RWPE2 (cell line): ENCODE results near the gene ZBTB5.

Source experiments
- ATAC-seq: fragments of 200-7000 bp; cut with Tn5 transposase; 3 replicates; pipeline ENCODE4 v1.9.1; 2021; ENCODE audit warnings: low read depth
- DNase-seq: peaks from one replicate; pipeline ENCODE4 v3.0.0-alpha.2; 2020; ENCODE audit warnings: low spot score
- H3K27ac ChIP-seq: fragments of 450-650 bp; 2 replicates; pipeline ENCODE4 v1.5.1; 2017; ENCODE audit warnings: mild to moderate bottlenecking; ENCODE audit not compliant: poor library complexity, severe bottlenecking
- H3K27me3 ChIP-seq: fragments of 250-450 bp; sonication (Bioruptor Pico); 2 replicates; pipeline ENCODE4 v1.5.1; 2021; ENCODE audit warnings: mild to moderate bottlenecking, moderate library complexity; ENCODE audit not compliant: insufficient read depth, poor library complexity, severe bottlenecking
- H3K36me3 ChIP-seq: fragments of 250-450 bp; sonication (Bioruptor Pico); 2 replicates; pipeline ENCODE4 v1.5.1; 2020; ENCODE audit warnings: low read depth, mild to moderate bottlenecking, moderate library complexity
- H3K4me1 ChIP-seq: fragments of 250-450 bp; sonication (Bioruptor Pico); 2 replicates; pipeline ENCODE4 v1.5.1; 2021; ENCODE audit warnings: mild to moderate bottlenecking, moderate library complexity; ENCODE audit not compliant: insufficient read depth, poor library complexity, severe bottlenecking
- H3K4me3 ChIP-seq: fragments of 250-450 bp; sonication (Bioruptor Pico); 2 replicates; pipeline ENCODE4 v1.5.1; 2021; ENCODE audit warnings: mild to moderate bottlenecking, moderate library complexity; ENCODE audit not compliant: severe bottlenecking
- H3K9me3 ChIP-seq: fragments of 250-450 bp; sonication (Bioruptor Pico); 2 replicates; pipeline ENCODE4 v1.5.1; 2021; ENCODE audit warnings: mild to moderate bottlenecking, moderate library complexity; ENCODE audit not compliant: severe bottlenecking
- CTCF ChIP-seq: fragments of 450-650 bp; IDR thresholded peaks from one replicate; pipeline ENCODE4 v1.5.1; 2017; ENCODE audit warnings: mild to moderate bottlenecking, moderate library complexity; ENCODE audit not compliant: poor library complexity, severe bottlenecking

ZBTB5 gene

GRCh38 chr9:37407468-37407867, 57.8 kb downstream of the ZBTB5 start:
- ATAC-seq (no peak), DNase-seq (no peak)
- no peak overlapping the region for H3K27ac ChIP-seq
- peak; percentile 38 for TF ChIP-seq CTCF
- H3K4me1 ChIP-seq: peaks cover 3% of the 10 kb centered on the region
- no peaks in the 10 kb centered on the region for H3K36me3 ChIP-seq
- H3K9me3 ChIP-seq: no peaks in the 10 kb centered on the region
- H3K4me3 ChIP-seq: no peak overlapping the region
- H3K27me3 ChIP-seq: no peaks in the 10 kb centered on the region

GRCh38 chr9:37406603-37407401, 58.4 kb downstream of the ZBTB5 start:
- ATAC-seq (no peak), DNase-seq (no peak)
- Histone ChIP-seq H3K36me3 (no peaks in the 10 kb centered on the region), H3K4me1 (no peaks in the 10 kb centered on the region), H3K9me3 (no peaks in the 10 kb centered on the region), H3K27ac (no peak overlapping the region), H3K27me3 (no peaks in the 10 kb centered on the region), H3K4me3 (no peak overlapping the region)
- no peak for TF ChIP-seq CTCF

GRCh38 chr9:37405764-37406380, 59.4 kb downstream of the ZBTB5 start:
- no peak for ATAC-seq
- Histone ChIP-seq H3K9me3 (no peaks in the 10 kb centered on the region), H3K36me3 (no peaks in the 10 kb centered on the region), H3K4me1 (no peaks in the 10 kb centered on the region), H3K27me3 (no peaks in the 10 kb centered on the region), H3K27ac (no peak overlapping the region), H3K4me3 (no peak overlapping the region)
- no peak for TF ChIP-seq CTCF
- no peak for DNase-seq

- Histone ChIP-seq H3K4me1 (no peaks in the 10 kb centered on the region), H3K27me3 (no peaks in the 10 kb centered on the region), H3K27ac (no peak overlapping the region), H3K9me3 (no peaks in the 10 kb centered on the region), H3K4me3 (no peak overlapping the region), H3K36me3 (no peaks in the 10 kb centered on the region)
- DNase-seq: no peak
- TF ChIP-seq CTCF: no peak
- ATAC-seq: no peak
Measured at GRCh38 chr9:37405350-37405749, 59.9 kb downstream of the ZBTB5 start.

GRCh38 chr9:37404590-37404989, 60.7 kb downstream of the ZBTB5 start:
- ATAC-seq: no peak
- H3K27ac ChIP-seq: no peak overlapping the region
- H3K36me3 ChIP-seq: no peaks in the 10 kb centered on the region
- no peak for TF ChIP-seq CTCF
- DNase-seq: no peak
- H3K9me3 ChIP-seq: no peaks in the 10 kb centered on the region
- no peak overlapping the region for H3K4me3 ChIP-seq
- H3K27me3 ChIP-seq: no peaks in the 10 kb centered on the region
- H3K4me1 ChIP-seq: no peaks in the 10 kb centered on the region
